NAMALWA (cell line): Measurements from ENCODE around the gene CFAP141.

Experiments
- DNase-seq: peaks from one replicate; pipeline ENCODE4 v3.0.0-alpha.2; 2015; ENCODE audit warnings: low spot score

Gene CFAP141

GRCh38 chr1:154171880-154172279 lies 34.3 kb downstream of the CFAP141 start:
- no peak for DNase-seq

DNA sequence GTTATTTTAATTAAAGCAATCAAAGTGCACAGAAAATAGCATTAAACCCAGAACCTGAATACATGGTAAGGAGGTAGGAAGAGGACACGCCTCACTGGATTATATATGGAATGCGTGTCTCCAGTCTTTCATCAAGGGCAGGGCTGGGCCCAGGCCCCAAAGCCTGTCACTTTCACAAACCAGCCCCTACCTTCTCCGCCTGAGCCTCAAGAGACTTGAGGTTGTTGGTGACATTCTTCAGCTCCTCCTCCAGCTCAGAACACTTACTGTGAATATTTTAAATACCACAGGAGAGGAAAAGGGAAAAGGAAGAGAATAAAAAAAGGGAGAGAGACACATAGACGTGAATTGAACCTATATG lies 34.9 kb downstream of the CFAP141 start:
- DNase-seq = no peak

DNA sequence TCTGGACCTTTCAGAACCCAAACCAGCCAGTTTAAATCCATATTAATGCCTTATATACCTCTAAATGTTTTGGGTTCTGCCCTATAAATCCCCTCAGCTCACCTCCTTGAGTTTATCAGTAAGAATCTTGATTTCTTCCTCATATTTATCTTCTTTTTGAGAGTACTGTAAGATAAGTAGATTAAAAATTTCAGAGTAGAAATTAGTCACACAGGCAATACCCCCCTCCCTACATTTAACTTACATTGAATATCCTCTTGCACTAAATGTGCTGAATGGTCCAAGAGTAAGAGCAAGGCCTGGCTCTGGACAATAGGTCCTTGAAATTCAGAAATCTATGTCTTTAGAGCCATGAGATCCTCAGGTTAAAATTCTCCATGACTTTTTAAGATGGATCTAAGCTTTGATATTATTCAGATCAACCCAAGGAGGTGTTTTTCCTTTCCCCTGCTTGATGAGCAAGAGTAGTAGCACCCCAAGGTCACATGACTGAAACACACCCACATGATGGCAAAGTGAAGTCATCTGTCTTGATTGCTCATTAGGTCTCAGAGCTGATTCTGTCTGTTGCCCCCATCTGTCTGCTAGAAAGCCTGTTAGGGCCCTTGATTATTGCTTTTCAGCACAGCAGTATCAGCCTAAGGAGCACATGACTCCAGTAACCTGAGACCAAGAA lies 35.4 kb downstream of the CFAP141 start:
- DNase-seq = no peak

- no peak for DNase-seq
Observed at GRCh38 chr1:154167461-154167860, 38.7 kb downstream of the CFAP141 start.

- no peak for DNase-seq
Observed at GRCh38 chr1:154166207-154166606, 39.9 kb downstream of the CFAP141 start.

DNA sequence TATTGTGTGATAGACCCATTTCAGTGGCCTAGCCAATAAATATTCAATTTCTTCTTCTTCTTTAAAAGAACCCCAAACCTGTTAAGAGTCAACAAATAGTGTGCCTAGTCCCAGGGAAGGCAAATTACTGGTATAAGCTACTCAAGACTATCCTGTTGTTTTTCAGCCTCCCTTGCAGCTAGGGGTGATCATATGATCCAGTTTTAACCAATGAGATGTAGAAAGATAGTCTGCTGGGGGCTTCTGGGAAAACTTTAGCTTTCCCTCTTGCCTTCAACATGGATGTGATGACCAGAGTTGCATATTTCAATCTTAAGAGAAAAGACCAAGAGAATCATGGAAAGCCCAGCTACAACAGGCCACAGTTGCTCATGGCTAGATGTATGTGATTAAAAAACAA lies 46.6 kb downstream of the CFAP141 start:
- DNase-seq = no peak

GRCh38 chr1:154158307-154159125 lies 47.6 kb downstream of the CFAP141 start:
- no peak for DNase-seq

GRCh38 chr1:154157520-154158306 lies 48.4 kb downstream of the CFAP141 start:
- peak; percentile 38 for DNase-seq

DNA sequence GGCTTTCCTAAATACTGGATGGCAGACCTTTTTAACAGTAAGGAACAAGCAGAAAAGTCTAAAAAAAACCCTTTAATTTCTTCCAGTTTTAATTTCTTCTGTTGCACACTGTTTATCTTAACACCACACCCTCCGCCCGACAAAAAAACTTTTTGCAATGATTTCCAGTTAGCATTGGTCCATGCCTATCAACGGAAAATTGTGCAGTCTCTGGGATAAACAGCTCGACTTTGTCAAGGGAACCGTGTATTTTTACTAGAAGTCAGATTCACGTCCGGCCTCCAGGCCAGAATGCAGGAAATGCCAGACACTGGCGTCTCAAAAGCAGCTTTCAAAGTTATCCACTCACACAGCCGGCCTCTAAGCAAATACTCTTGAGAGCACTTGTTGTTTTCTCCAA lies 50.9 kb downstream of the CFAP141 start:
- DNase-seq = no peak

DNA sequence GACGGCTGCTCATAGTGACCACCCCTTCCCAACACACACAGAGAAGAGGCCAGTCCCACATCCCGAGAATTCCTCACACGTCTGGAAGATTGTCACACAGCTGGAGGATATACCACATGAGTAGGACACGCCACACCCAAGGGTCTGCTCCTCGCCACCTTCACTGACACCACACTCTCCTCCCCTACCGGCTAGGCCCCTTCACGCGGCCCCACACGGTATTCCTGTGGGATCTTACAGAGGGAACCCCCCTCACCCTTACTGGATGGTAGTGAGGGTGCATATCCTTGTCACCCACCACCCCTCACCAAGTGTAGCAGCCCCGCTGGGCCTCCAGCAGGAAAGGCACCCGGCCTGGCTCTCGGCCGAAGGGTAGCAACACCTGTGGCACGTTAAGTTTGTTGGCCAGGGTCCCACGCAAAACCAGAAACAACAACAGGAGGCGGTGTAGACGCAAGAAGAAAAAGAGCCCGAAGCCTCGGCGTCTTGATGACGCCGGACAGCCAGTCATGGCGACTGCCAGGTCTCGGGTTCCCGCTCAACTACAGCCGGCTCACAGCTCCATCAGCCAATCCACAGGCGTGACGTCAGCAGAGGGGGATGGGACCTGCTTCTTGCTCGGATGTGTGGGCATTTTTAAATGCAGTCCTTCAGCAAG lies 51.5 kb downstream of the CFAP141 start, which contains the start of gene NUP210L:
TSS of gene NUP210L (minus strand) at position 540 of the 658 bp plus-strand sequence.
- DNase-seq = no peak

DNA sequence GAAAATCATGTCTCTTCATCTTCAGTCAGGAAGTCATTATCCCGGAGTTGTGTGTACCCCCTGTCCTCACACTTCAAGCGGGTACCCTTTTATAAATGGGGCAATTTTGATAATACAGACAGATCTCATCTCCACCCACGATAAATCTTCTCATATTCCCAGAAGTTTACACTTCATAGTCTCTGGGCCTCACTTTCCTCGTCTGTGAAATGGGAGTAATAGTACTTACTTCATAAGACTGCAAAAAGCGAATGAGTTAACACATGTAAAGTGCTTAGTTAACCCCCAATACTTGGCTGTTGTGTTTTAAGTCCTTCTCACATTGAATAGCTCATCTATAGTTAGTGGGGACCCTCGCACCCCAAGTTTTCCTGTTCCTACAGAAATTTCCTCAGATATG lies 52.1 kb downstream of the CFAP141 start:
- DNase-seq = no peak

GRCh38 chr1:154151311-154151710 lies 54.8 kb downstream of the CFAP141 start:
- no peak for DNase-seq
